GM19238 (cell line): ENCODE results near the gene RAB19.
"Not testable (repeated sequence)": the region's sequence is repeated elsewhere in the genome, so short reads cannot be mapped to it uniquely, and the experiment has no call there.

Source experiments
- DNase-seq: peaks from one replicate; pipeline ENCODE4 v3.0.0; 2011; ENCODE audit warnings: low spot score; ENCODE audit not compliant: insufficient read length

Gene RAB19

DNA sequence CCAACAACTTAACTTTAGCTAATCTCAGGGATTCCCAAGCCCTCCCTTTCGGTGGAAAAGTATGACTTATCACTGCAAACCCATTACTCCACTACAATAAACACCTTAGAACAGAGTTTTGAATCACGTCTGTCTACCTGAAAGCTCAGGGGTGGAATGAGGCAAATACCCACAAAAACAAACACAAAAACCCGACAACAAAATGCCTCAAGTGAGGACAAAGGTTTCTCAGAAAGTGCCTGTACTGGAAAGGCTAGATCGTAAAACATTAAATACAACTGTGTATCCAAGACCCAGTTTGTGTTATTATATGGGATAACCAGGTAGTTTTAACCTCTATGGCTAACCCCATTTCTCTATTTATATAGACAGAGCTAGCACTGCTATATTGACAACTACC is 49.4 kb downstream of the RAB19 start:
- no peak for DNase-seq

DNA sequence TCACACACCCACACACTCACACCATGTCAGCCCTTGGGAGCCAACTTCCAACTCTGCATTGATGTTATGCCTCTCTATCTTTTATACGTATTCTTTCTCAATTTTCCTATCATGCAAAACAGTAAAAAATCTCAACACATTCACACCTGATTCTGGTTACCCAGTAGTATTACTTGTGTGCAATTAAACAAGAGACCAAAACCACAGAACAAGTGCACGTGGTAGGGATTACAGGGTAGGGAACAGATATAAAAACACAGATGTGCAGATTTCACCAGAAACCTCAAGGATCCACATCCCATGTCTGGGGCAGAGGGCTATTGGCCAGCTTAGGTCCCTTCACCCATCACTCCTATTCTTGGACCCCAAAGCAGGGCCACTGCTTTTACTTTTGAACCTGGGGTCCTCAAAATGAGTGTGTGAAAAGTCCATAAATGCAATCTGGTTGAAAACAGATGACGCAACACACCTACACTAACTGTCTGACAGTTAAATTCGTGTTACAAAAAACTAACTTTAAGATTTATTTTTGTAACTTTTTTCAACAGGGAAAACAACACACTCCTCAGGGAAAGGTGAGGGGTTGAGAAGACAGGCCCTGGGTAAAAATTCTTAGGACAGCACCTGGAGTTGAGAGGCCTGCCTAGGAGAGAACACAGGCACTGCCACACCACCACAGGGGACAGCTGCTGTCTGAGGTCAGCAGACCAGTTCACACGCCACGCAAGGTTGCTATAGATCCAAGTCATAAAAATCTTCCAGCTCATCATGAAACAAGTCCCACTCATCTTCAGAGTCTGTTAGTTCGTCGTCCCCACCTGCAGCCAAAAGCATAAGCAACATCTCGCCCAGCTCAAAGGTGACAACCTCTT is 50.2 kb downstream of the RAB19 start:
- not testable (repeated sequence) for DNase-seq

DNA sequence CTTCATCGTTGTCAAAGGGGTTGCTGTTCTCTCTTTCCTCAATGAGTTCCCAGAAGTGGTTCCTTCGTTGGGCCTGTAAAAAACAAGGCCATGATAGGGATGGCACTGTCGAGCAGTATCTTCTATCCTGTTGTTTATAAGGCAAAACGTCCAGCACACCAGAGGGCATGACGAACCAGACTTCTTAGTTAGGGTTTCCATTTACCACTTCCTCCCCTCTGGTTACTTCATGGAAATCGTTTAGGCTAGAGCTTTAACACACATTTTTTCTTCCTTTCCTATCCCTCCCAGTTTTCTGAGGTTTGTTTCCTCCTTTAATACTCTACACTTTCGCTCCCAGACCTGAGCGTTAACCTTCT is 50.8 kb downstream of the RAB19 start:
- DNase-seq = no peak

DNA sequence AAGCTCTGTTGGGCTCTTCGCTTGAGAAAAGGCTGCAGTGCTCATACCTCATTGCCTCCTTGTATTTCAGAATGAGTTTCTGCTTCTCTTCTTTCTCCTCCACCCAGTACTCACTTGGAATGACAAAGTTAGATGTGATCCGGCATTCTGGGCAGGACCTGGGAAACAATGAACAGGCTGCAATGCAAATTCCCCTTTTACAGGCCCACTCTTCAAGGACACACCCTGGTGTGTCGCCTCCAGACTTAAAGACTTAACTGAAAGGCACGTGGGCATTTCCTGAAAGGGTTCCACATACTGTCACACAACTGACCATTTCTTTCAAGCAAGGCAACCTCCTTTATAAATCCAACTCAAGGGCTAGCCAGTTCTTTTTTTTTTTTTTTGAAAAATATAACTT is 51.9 kb downstream of the RAB19 start:
- DNase-seq = no peak

DNA sequence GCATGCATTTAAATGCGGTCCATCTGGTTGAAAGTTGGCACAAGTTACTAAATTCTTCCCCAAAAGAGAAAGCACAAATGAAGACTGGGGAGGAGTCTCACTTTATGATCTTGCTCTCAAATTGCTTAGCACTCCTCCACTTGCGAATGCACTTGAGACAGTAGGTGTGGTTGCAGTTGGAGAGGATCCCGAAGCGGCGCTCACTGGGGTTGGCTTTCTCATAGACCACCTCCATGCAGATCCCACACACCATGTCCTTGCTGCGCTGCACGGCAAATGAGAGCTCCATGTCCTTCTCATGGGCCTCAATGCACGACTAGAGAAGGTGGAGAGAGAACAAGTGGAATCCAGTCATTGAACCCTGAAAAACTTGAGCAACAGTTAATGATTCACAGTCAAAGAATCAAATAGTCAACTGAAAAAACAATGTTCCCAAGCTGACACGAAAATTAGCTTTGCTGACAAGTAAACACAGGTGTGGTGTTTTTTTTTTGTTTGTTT is 52.7 kb downstream of the RAB19 start:
- DNase-seq = no peak

DNA sequence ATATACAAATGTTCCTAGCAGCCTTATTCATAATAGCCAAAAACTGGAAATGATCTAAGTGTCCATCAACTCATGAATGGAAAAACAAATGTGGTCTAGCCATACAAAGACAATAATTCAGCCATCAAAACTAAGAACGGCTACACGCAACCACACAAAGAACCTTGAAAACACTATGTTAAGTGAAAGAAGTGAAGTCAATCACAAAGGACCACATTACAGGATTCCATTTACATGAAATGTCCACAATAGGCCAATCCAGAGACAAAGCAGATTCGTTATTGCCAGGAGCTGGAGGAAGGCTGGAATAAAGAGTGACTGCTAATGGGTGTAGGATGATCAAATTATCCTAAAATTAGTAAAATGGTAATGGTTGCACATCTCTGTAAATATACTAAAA is 54.3 kb downstream of the RAB19 start:
- no peak for DNase-seq

DNA sequence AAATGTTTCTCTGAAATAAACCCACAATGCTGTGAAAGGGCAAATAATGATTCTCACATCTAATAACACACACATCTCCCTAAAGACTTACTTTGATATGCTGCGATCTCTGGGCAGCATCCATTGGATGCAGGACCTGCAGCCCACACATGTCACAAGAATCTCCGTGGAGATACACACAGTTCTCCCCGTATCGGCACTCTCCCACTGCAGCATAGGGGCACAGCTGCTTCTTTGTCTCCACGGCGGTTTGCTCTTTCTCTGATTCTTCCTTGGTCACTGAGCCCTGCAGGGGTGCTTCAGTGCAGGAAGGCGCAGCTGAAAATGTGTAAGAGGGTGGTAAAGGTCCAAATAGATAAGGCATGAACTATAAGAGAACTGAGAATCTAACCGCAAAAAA is 55.1 kb downstream of the RAB19 start:
- DNase-seq = no peak

DNA sequence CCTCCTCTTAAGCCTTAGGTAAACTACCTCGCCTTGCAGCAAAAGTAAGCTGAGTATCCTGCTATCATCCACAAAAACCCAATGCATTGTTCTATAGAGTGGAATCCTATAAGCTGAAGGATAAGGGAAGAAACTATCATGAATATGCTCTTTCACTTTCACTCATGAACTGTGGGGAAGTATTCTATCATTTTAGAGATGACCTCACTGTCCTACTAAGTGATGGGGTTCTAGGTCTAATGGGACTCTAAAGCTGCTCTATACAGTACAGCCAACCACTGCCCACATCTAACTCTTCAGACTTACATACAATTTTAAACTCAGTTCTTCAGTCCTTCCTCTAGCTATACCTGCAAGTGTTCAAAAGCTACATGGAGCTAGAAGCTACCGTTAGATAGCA is 59.3 kb downstream of the RAB19 start:
- no peak for DNase-seq

DNA sequence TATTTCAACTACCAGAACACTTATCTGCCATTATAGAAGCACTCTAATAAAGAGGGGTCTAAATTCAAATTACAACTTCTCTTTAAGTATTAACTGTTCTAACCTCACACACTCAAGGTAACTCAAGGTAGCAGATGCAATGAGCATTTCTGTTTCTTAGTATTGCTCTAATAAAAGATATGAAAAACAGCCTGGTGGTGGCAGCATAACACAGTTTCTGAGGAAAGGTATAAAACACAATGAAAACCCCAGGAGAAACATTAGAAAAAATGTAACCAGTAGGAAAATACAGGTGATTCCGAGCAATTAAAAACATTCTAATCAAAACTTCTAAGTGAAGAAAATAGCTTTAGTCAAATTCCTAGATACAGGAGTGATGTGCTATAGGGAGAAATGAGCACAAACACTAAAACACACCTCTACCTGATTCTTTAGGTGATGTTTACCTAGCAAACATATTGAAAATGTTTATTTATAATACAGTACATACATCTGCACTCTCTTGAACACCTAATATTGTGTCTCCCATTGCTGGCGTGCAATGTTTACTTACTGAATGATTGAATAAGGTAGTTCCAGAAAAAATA is 72.0 kb downstream of the RAB19 start:
- DNase-seq = no peak

DNA sequence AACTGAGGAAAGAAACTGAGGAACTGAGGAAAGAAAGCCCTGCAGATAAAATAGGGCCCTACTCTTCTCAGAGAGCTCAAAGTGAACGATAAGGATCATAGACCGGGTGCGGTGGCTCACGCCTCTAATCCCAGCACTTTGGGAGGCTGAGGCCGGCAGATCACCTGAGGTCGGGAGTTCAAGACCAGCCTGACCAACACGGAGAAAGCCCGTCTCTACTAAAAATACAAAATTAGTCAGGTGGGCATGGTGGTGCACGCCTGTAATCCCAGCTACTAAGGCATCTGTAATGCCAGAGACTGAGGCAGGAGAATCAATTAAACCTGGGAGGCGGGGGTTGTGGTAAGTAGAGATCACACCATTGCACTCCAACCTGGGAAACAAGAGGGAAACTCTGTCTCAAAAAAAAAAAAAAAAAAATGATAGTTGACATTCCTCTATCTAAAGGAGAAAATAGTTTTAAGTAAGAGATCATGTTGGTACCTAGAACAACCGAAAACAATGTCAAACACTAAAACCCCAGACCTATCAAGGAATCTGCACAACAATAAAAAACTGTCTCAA is 72.9 kb downstream of the RAB19 start:
- DNase-seq = no peak
